Stimulated activated CD8-positive, alpha-beta memory T cell treated with anti-CD3 and anti-CD28 coated beads, Interleukin-7, amount 100 ng/mL, for 24 hours (primary cell): ENCODE measurements around the gene COL23A1.
"Not testable (repeated sequence)": the region's sequence is repeated elsewhere in the genome, so short reads cannot be mapped to it uniquely, and the experiment has no call there.

ENCODE experiments used
- DNase-seq: peaks from one replicate; pipeline ENCODE4 v3.0.0-alpha.2; 2020; ENCODE audit warnings: low read depth

COL23A1 gene

DNA sequence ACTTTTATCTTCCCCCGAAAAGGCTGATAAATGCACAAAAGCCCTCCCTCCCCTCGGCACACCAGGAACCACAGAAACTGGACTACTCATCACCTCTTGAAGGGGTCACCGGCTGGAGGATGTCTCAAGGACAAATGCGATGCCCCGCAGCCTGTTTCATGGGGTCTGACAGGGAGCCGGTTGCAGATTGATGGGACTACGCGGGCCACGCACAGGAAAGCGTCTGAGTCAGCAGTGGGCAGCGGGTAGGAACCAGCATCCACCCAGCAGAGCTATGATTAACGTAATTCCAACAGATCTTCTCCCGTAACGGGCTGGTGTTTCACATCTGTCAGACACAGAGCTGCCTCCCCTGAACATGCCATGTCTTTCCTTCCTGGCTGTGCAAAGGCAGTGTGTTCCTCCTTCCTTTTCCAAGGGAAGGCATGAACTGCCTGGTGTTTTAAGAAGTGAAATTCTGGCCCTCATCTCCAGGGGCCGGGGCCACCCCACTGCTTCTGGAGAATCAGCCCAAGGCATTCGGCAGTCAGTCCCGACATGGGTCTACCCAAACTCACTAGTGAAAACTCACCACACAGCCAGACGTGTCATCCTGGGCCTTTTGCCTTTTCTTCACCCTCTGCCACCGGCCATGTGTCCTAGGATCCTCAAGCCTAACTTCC, 213.1 kb downstream of the COL23A1 start:
- no peak for DNase-seq

- no peak for DNase-seq
Observed at GRCh38 chr5:178375348-178375747, 214.8 kb downstream of the COL23A1 start.

DNA sequence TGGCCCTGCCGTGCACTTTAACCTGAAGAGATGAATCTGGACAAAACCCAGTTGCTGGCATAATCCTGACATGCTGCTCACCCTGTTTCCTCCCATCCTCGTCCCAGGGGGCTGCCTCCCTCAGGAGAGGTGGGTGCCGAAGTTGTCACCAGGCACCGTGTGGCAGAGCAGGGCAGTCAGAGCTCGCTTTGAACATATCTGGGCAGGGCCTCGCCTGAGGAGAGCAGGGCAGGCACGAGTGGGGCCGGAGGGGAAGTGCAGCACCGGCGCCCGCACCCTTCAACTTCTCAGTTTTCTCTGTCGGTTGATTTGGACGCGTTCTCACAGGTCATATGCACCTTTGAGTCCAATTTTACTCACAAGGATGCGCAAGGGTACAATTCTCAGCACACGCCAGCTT, 216.5 kb downstream of the COL23A1 start:
- DNase-seq: no peak

GRCh38 chr5:178372142-178372571, 218.0 kb downstream of the COL23A1 start:
- no peak for DNase-seq

- DNase-seq: no peak
Observed at GRCh38 chr5:178371362-178372111, 218.7 kb downstream of the COL23A1 start.

DNA sequence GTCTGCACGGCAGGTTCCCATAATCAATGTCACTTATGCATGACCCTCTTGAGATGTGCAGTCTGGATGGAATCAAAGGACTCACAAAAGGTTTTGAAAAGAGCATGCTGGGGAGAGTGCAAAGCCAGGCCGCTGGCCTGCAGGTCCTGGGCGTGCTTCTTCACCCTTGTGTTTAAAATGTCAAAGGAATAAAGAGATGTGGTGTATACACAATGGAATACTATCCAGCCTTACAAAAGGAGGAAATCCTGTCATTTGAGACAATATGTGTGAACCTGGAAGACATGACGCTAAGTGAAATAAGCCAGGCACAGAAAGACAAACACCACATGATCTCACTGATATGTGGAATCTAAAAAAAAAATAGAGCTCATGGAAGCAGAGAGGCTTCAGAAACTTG, 220.1 kb downstream of the COL23A1 start:
- DNase-seq: no peak

DNA sequence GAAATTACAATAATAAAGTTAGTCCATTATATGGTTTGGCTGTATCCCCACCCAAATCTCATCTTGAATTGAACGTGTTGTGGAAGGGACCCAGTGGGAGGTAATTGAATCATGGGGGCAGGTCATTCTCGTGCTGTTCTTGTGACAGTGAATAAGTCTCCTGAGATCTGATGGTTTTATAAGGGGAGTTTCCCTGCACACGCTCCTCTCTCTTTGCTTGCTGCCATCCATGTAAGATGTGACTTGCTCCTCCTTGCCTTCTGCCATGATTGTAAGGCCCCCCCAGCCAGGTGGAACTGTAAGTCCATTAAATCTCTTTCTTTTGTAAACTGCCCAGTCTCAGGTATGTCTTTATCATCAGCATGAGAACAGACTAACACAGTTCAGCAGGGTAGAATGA, 220.7 kb downstream of the COL23A1 start:
- DNase-seq: not testable (repeated sequence)

DNA sequence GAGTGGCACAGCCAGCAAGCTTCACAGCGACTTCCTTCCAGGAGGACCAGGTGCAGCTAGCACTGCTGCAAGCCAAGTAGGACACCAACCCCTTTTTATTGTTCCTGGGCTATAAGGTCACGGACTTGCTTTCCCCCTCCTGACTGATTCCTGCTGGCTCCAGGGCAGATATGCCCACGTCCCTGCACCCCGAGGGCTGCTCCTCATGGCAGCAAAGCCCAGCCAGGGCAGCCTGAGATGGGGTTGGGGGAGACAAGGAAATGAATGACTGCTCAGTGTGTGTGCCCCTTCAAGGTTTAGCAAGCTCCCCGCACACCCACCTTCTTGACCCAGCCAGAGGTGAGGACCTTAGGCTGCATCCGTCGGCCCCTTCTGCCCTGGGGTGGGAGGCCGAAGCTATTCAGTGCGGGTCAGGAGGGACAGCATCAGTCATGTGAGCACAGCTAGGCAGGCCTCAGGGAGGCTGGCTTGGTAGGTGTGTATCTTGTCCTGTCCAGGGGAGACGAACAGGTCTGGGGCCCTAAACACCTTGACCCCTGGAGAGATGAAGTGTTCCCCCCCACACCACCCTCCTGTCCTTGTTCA, 221.4 kb downstream of the COL23A1 start:
- DNase-seq: no peak

DNA sequence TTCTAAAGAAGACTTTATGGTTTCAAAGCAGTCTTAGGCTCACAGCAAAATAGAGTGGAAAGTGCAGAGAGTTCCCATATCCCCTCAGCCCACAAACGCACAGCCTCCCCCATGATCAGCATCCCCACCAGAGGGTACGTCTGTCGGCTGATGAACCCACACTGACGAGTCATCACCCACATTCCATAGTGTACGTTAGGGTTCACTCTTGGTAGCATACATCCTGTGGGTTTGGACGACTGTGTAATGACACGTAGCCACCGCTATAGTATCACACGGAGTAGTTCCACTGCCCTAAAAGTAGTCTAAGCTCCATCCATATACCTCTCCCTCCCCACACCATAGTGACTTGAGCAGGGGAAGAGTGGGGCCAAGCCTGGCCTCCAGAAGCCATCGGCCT, 221.9 kb downstream of the COL23A1 start:
- no peak for DNase-seq

DNA sequence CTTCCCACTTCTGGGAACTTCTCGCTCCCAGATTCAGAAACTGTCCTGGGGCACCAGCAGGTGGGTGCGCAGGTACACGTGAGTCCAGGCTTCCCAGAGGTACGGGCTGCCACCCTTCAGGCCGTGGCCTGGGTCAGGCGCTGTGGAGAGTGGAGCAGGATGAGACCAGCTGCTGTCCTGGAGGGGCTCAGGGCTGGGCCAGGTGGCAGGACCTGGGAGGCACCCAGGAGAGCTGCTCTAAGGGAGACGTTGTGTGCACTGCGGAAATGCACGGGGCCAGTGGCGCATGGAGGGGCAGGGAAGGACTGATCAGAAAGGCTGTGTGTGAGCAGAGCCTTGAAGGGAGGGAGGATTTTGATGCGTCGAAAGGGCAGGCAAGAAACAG, 222.5 kb downstream of the COL23A1 start:
- no peak for DNase-seq

GRCh38 chr5:178366998-178367735, 223.0 kb downstream of the COL23A1 start:
- DNase-seq: no peak

DNA sequence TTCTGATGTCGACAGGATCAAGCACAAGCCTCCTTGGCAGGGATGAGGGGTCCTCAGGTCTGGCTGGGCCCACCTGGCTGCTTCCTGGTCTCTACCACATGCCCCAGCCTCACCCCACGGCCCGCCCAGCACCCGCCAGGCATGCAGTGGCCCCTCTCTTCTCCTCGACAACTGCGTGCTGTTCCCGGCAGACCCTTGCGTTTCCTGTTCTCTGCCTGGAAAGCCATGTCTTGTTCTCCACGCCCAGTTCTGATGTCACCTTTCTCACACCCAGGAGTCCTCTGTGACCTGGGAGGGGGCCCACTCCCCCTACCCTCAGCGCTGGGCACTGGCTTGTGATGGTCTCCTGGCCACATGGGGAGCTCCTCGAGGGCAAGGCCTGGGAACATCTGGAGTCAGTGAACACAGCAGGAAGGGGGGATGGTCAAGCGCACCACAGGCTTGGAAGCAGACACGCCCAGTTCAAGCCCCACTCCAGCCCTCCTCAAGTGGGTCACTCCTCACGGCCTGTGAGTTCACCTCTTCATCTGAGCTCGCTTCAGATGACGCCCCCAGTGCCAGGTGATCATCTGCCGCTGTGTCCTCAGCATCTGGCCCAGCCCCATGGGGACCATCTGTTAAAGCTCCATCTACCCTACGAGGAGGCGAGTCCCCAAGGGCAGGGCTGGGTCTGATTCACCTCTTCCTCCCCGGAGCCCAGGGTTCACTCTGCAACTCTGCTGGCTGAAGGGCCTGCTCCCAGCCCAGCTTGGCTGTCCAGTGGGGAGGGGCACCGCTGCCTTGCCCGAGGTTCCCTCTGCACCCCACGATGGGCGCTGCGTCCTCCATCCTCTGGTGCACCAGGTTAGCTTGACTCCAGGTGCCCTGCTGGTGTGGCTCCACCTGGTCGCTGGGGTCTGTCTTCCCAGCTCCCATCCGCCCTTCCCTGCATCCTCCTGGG, 224.4 kb downstream of the COL23A1 start:
- DNase-seq: no peak

DNA sequence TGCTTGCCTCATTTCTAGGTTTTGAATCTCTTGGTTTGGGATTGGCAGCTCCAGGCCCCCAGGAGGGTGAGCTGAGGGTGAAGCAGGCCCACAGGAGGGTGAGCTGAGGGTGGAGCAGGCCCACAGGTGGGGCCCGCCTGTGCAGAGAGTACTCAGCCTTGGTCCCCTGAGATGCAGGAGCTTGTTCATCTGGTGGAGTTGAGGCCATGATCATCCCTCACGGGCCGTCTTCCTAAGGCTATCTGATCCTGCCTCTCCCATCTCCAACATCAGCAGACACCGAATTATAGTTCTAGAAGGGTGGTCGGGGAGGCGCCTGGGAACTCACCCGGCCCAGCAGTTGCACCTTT, 225.9 kb downstream of the COL23A1 start:
- DNase-seq: no peak

GRCh38 chr5:178363501-178364325, 226.5 kb downstream of the COL23A1 start:
- no peak for DNase-seq

- no peak for DNase-seq
Observed at GRCh38 chr5:178361657-178362445, 228.3 kb downstream of the COL23A1 start.

GRCh38 chr5:178360926-178361235, 229.3 kb downstream of the COL23A1 start:
- DNase-seq: no peak

- DNase-seq: no peak
Observed at GRCh38 chr5:178360222-178360925, 229.8 kb downstream of the COL23A1 start.

GRCh38 chr5:178359738-178360137, 230.5 kb downstream of the COL23A1 start:
- no peak for DNase-seq

DNA sequence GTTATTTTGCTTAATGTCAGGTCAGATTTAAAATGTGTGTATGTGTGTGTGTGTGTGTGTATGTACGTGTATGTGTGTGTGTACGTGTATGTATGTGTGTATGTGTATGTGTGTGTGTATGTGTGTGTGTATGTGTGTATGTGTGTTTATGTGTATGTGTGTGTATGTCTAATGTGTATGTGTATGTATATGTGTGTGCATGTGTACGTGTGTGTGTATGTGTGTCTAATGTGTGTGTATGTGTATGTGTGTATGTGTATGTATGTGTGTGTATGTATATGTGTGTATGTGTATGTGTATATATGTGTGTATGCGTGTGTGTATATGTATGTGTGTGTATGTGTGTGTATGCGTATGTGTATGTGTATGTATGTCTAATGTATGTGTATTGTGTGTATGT, 232.5 kb downstream of the COL23A1 start:
- DNase-seq: no peak
